GM19468 (cell line): Measurements from ENCODE around the gene OR2B2.
A peak's percentile ranks its signal among the peaks of the same experiment; 100 is the strongest.

ENCODE experiments used
- ATAC-seq: cut with Tn5 transposase; IDR thresholded peaks from one replicate; pipeline ENCODE4 v1.9.1; 2021; ENCODE audit warnings: mild to moderate bottlenecking, moderate library complexity, moderate number of reproducible peaks; ENCODE audit not compliant: unreplicated experiment; ENCODE audit errors: extremely low read depth

Gene OR2B2

GRCh38 chr6:27868311-27868710 lies 43.9 kb downstream of the OR2B2 start:
- ATAC-seq, result no peak

GRCh38 chr6:27867945-27868300 lies 44.3 kb downstream of the OR2B2 start:
- no peak for ATAC-seq

- ATAC-seq, result no peak
These were observed 44.9 kb downstream of the OR2B2 start for GRCh38 chr6:27867051-27867944.

GRCh38 chr6:27866357-27867050 lies 45.7 kb downstream of the OR2B2 start:
- no peak for ATAC-seq

- no peak for ATAC-seq
These were observed 46.3 kb downstream of the OR2B2 start for GRCh38 chr6:27865850-27866356.

- ATAC-seq, result peak; percentile 48
These were observed 47.0 kb downstream of the OR2B2 start for GRCh38 chr6:27864906-27865849.

GRCh38 chr6:27863962-27864905 lies 48.0 kb downstream of the OR2B2 start:
- ATAC-seq, result no peak

GRCh38 chr6:27862396-27863066 lies 49.7 kb downstream of the OR2B2 start:
- ATAC-seq, result no peak

- no peak for ATAC-seq
These were observed 50.3 kb downstream of the OR2B2 start for GRCh38 chr6:27861861-27862260.

- no peak for ATAC-seq
These were observed 50.8 kb downstream of the OR2B2 start for GRCh38 chr6:27861276-27861840.
